ENCODE measurements around the gene PDIA3.
"Not testable (repeated sequence)": the region's sequence is repeated elsewhere in the genome, so short reads cannot be mapped to it uniquely, and the experiment has no call there.

The PDIA3 gene

DNA sequence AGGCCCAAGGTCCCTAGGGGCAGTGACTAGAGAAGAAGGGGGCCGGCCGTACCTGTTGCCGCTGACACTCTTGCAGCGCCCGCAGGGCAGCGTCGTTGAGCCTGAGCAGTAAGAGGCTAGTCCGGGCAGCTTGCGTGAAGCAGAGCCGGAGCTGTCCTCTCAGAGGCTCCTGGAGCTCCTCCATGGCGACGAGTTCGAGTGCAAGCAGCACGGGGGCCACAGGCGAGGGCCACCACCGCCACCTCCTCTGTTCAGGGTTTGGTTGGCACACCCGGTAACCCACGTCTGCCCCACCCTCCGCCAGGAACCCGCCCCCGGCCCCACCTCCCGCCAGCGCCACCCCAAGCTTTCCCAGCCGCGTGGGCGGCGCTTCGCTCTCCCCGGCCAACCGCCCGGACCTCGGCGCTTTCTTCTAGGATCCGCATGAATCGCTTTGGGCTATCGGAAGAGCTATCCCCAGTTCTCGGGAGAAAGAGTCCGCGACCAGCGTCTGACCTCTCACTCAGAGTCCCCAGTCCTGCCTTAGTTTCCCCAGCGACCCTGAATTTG is 30.6 kb downstream of the PDIA3 start, which contains the start of gene ELL3:
Gene ELL3 (minus strand): TSS at position 249 of the 549 bp plus-strand sequence. CDS start 65 bp downstream, at position 184.
- peak; percentile 94 for DNase-seq (ENCODE audit: low spot score)

DNA sequence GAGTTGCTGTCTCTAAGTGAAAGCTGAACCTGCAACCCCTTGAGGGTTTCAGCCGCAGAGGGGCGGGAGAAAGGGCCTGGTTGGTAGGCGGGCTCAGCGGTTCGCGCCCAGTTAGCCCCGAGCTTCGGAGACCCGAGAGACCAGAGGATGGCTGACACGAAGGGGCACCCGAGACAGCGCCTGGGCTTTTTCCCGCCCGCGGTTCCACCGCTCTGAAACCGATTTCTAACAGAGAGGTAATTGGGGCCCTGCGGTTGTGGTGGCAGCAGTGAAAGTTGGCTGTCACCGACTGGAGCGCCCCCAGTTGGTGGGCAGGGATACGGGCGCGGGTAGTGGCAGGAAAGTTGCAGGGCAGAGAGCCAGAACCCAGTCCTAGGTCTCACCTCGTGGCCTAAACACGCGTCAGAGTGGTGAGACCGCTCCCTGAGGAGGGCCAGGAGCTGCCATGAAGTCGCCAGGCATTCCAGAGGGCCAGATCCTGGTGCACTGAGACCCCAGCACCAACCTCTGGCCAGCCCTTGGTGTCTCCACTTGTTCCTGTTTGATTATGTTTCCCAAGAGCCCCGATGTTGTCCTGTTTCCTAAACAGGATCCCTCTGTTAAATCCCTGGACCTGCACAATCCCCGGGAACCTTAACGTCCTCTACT is 31.2 kb downstream of the PDIA3 start:
- DNase-seq (ENCODE audit: low spot score) = peak; percentile 86

DNA sequence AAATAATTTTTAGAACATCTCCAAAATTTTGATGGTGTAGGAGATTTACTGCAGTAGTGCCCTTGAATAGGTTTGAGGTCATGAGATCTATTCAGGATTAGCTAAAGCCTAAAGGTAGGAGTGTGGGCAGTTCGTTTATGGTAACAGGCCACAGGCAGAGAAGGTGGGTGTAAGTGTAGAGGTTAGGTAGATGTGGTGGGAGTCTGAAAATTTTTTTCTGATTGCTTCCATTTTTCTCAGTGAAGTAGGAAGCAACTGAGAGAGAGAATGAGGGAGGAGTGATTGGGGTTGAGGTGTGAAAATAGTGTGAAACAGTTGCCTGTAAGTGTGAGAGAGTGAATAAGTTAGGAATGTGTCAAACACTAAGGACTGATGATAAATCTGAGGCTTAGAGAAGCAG is 32.8 kb downstream of the PDIA3 start:
- no peak for DNase-seq (ENCODE audit: low spot score)

DNA sequence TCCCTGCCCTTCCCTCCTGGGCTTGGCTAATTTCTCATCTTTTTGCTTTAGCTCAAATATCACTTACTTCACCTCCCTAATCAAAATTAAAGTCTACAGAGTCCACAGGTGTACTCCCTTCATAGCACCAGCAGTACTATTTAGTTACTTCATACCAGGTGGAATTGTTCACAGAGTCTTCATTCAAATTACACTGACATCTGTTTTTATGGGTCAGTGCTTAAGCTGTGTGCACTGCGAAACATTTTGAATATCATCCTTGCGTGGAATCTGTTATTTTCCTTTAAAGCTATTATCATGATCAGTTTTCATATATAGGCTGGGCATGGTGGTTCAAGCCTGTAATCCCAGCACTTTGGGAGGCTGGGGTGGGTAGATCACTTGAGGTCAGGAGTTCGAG is 43.2 kb downstream of the PDIA3 start:
- DNase-seq (ENCODE audit: low spot score) = no peak

DNA sequence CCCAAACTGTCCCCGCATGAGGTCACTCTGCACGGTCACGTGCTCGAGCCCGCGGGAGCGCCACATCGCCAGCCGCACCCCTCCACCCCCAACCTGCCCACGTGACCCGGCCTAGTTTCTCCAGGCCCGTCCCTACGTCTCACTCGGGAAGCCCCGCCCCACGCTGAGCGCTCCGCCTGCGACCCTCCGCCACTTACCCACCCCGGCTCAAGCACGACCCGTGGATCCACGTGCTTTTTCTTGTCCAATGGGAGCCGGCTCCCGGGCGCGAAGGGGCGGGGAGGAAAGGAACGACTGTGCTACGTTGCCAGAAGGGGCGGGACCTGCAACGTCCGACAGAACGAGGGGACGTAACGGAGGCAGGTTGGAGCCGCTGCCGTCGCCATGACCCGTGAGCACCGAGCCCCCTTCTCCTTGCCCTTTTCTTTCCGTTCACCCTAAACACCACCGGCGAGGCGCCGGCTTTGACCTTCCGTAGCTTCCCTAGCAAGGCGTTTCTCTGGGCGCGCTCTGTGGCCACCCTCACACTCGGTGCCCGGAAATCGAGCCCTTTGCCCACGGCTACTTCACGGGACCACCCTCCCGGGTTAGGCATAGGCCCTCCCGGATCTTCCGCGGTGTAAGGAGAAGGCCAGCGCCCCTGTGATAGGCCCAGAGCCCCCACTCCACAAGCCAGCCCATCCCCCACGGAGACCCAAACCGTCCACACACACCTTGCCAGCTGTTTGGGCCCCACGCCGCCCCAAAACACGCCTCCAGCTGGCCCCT is 45.9 kb downstream of the PDIA3 start, which contains the start of gene SERF2:
Gene SERF2 (plus strand): TSS at position 328 of the 768 bp plus-strand sequence. CDS start 57 bp downstream, at position 385.
- peak; percentile 100 for DNase-seq (ENCODE audit: low spot score)

DNA sequence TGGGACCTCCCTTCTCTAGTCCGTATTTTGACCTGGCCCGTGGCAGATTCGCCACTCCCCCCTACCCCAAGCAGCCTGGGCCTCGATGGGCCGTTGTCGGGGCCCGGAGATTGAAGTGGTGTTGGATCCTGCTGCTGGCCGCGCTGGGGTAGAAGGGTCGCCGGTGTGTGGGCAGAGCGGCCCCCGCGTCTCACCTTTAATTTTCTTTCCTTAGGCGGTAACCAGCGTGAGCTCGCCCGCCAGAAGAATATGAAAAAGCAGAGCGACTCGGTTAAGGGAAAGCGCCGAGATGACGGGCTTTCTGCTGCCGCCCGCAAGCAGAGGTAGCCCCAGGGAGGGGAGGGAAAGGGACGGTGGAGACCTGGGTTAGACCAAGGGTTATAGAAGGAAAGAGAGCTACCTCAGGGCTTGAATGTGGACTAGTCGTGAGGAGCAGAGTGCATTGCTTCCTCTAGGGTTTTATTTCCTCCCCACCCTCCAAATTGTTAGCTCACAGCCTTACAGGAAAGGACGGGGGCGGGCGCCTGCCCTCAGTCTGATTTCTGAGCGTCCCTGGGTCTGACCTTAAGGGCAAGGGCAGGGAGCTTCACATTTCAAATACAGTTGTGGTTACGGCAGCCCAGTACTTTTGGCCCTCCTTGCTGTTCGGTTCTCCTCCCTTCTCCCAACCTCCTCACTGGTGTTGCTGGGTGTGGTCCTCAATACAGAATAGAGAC is 46.7 kb downstream of the PDIA3 start:
- no peak for DNase-seq (ENCODE audit: low spot score)

DNA sequence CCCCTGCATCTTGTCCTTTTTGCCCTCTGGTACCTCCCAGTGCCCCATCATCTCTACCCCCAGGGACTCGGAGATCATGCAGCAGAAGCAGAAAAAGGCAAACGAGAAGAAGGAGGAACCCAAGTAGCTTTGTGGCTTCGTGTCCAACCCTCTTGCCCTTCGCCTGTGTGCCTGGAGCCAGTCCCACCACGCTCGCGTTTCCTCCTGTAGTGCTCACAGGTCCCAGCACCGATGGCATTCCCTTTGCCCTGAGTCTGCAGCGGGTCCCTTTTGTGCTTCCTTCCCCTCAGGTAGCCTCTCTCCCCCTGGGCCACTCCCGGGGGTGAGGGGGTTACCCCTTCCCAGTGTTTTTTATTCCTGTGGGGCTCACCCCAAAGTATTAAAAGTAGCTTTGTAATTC is 47.4 kb downstream of the PDIA3 start:
- DNase-seq (ENCODE audit: low spot score) = no peak

DNA sequence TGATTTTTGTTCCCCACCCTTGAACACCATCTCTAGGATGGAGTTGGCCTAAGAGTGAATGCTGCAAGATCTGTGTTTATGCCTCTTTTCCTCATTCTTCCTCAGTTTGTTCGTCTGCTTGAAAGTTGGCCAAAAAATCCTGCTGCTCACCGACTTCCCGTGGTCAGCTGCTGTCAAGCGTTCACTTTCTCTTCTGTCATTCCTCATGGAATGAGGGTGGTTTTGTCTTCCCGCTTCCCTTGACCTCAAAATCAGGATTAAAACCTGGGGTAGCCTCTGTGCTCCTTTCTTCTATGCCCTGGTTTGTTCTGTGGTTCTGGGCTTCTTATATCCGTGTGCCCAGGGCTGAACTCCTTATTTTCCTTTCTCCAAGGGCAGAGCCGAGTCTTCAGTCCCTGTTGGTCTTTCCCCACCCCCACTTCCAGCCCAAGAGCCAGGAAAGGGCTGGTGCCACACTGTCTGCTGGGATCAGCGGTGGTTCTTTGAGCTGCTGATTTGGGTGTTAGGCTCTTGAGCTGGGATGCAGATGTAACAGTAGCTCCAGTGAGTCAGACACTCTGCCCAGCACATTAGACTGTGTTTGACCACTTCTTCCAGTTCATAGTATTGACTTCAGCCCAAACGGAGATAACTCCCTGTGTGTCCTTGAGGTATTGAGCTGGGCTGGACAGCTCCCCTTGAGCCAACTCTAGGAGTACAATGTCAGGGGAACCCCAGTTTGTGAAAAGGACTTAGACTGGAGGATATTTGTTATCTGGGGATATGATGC is 48.2 kb downstream of the PDIA3 start:
- DNase-seq (ENCODE audit: low spot score) = no peak

DNA sequence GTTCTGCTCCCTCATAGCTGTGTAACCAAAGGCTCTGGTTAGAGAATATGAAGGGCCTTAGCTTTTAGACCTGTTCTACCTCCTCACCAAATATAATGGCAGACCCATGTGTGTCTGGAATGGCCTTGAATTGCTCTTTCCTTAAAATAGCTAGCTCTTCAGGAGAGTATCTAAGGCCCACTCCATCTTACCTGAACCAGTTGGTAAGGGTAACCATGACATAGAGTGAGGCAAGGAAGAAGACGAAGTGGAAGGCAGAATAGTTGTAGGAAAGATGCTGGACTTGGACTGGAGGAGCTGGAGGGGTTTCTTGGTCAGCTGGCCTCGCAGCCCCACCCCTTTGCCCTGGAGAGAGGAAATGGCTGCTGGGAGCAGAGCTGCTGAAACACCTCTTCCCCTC is 49.0 kb downstream of the PDIA3 start:
- no peak for DNase-seq (ENCODE audit: low spot score)

DNA sequence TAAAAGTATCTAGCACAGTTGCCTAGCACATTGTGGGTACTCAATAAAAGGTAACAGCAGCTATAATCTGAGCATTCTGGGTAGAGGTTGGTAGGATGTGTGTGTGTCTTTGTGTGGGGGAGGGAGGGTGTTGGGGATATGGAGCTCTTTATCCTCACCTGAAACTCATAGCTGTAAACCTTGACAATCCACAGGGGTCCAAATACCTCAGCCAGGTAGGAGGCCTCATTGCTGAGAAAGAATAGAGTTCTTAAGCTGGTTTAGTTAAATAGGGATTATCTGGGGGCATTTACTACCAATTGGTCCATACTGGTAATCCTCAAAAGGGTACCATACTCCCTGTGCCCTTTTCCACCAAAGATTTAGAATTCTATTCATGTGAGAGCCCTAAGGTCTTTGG is 49.8 kb downstream of the PDIA3 start:
- DNase-seq (ENCODE audit: low spot score) = no peak

DNA sequence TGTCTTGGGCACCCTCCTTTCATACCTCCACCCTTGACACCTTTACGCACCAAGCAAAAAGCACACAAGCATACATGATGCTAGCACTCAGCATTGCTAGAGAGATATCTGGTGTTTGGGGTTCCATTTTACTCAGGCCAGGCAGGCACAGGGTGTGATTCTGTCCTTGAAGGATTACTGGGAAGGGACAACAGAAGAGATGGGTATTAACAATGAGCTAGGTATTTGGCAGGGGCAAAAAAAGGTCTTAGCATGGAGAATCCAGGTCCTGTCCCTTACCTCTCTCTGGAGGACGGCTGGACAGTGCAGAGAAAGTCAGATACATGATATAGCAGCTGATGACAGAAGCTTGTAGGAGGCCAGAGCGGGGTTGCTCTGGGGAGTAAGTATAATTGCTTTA is 50.3 kb downstream of the PDIA3 start:
- no peak for DNase-seq (ENCODE audit: low spot score)

DNA sequence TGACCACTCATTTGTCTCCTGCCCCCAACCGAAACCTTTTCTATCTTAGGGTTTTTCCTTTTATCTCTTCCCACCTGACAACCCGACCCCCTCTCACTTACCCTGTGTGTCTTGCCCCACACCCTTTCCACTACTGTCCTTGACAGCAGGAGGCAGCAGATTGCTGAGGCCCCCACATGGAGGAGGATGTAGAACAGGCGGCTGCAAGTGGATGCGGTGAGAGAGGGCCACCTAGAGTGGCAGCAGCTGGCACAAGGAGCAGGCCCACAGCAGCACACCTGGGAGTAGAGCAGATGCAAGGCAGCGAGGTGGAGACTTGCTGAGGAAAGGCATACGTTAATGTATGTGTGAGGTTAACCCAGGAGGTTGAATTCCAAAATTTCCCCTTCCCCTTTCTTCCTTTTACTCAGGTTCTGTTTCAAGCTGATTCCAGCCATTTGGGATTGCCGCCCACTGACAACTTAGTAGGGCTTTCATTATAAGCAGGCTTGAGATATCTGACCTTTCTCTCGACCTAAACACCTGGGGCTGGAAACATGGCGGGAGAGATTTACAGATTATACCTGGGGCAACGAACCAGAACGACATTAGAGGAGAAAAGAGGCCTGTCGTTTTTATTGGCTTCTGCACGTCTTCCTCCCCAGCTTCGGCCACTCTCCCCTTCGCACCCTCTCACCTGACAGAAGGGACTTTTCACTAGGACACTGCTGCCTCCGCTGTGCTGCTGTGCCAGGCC is 53.1 kb downstream of the PDIA3 start:
- no peak for DNase-seq (ENCODE audit: low spot score)

DNA sequence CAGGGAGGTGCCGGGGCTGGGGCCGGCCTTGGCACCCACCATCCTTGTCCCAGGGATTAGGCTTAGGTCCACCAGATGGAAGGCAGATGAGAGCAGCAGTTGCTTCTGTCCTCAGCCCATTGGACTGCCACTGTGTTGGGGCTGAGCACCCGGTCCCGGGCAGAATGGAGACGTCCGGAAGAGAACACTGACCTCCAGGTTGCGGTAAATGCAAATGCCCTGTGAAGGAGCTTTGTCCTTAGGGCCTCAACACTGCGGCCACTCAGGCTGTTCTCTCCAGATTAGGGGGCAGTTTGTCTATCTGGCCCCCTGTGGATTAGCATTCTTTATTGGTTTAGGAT is 53.7 kb downstream of the PDIA3 start, which contains the start of gene SERINC4:
Gene SERINC4 (minus strand): TSS at position 276 of the 341 bp plus-strand sequence. CDS start 234 bp downstream, at position 42.
- no peak for DNase-seq (ENCODE audit: low spot score)

DNA sequence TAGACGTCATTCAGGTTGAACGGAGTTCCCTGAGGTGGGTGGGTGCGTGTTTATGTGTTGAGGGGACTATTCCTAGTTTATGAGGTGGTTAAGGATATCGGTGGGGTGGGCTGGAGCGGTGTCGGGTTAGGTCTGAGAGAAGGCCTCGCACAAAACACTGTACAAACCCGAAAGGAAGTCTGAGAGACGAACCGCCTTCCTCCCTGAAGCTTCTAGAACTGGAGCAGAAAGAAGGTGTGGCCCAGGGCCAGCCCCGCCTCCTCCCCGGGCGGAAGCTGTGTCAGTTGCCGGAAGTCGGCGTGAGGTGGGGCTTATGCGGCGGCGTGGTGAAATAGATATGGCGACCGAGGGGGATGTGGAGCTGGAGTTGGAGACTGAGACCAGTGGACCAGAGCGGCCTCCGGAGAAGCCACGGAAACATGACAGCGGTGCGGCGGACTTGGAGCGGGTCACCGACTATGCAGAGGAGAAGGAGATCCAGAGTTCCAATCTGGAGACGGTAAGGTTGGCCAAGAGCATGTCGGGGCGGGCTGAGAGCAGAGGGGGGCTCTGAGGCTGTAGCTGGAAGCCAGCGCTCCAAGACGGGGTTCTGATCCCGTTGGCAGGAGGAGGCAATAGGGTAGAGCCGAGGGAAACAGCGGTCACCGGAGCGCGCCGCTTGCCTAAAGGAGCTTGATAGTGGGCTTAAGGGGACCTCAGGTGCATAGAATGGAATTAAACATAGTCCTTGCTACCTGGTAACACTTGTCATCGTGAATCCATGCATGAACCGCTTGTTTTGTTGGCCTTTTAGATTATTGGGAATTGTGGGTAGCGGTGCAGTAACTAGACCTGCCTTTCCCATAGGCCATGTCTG is 54.3 kb downstream of the PDIA3 start, which contains the start of gene HYPK:
Gene HYPK (plus strand): TSS at position 314 of the 856 bp plus-strand sequence. CDS start 24 bp downstream, at position 338.
- DNase-seq (ENCODE audit: low spot score) = peak; percentile 88

DNA sequence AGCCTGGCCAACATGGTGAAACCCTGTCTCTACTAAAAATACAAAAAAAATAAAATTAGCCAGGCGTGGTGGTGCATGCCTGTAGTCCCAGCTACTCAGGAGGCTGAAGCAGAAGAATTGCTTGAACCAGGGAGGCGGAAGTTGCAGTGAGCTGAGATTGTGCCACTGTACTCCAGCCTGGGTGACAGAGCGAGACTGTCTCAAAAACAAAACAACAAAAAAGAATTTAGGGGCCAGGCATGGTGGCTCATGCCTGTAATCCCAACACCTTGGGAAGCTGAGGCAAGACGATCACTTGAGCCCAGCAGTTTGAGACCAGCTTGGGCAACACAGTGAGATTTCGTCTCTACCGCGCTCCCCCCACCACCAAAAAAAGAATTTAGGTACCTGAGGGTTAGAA is 56.4 kb downstream of the PDIA3 start:
- DNase-seq (ENCODE audit: low spot score) = not testable (repeated sequence)

DNA sequence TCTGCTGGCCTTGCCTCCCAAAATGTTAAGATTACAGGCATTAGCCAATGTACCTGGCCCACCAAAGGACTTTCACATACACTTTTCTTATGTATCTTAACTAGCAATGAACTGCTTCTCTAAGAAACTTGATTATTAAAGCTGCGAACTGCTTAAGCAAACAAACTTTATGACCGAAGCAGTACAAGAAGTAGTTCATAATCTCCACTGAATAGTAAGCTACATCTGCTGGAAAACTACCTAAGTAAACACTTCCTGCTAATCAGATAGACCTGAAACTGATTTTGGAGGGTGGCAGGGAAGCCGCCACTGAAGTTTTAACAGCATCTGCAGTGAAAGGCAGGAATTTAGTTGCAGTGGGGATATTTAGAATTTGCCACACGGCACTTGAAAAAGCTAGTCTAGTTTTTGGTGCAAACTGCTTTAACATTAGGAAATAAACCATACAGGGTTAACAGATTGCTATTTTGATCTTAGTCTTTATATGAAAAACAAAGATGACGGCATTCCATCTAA is 62.3 kb downstream of the PDIA3 start:
- no peak for DNase-seq (ENCODE audit: low spot score)

DNA sequence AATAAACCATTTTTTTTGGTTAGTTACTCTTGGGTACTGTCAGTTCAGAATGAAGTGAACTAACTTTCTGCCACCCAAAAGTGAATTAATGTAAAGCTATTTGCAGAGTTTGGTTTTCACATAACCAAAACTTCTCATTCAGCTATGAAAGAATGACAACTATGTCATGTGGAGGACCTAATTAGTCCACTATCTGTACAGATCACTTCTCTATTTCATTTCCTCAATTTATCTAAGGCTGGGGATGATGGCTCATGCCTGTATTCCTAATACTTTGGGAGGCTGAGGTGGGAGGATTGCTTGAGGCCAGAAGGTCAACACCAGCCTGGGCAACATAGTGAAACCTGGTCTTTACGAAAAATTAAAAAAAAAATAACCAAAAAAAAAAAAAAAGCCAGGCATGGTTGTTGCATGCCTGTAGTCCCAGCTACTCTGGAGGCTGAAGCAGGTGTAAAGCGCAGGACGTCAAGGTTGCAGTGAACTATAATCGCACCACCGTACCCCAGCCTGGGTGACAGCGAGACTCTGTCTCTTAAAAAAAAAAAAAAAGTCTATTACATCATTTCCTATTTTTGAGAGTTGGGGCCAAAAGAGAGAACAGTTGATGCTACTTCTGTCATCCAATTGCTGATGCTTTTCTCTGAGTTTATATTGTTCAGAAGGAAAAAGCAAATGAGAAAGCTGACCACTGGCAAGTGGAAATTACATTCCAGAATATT is 62.9 kb downstream of the PDIA3 start:
- no peak for DNase-seq (ENCODE audit: low spot score)

DNA sequence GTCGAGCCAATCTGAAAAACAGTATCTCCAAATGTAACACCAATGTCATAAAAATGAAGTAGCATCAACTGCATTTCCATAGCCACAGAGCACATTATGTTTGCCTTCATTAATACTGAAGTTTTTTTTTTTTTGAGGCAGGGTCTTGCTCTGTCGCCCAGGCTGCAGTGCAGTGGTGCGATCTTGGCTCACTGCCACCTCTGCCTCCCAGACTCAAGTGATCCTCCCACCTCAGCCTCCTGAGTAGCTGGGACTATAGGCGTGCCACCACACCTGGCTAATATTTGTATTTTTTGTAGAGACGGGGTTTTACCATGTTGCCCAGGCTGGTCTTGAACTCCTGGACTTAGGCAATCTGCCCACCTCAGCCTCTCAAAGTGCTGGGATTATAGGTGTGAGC is 68.8 kb downstream of the PDIA3 start:
- not testable (repeated sequence) for DNase-seq (ENCODE audit: low spot score)

DNA sequence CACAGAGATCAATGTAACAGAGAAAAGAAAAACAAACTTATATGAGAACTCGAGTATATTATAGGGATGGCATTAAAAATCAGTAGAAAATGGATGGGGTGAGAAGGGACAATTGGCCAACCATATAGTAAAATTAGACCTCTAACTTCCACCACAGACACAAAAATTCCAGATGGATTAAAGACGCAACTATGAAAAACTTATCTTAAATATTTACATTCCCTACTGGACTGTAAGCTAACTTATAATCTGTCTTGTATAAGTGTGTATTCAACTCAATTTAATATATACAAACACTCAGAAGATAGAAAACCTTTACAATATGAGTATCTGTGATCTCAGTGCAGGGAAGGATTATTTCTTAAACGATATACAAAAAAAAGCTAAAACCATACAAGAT is 75.3 kb downstream of the PDIA3 start:
- no peak for DNase-seq (ENCODE audit: low spot score)

Measured in LoVo (cell line).